Osteocyte (in vitro differentiated cells): ENCODE data around the gene TDRKH. TPM values are rescaled to one million over a fixed set of nuclear protein-coding genes. Genes with fewer than 3 reads are reported as not detected.

Experiments used
- DNase-seq: peaks from one replicate; pipeline ENCODE4 v3.0.0; 2021; ENCODE audit warnings: mixed read lengths; ENCODE audit not compliant: unreplicated experiment; ENCODE audit errors: extremely low spot score
- H3K27ac Mint-ChIP-seq: one replicate; pipeline ENCODE4 v1.8.0; 2021; ENCODE audit warnings: mild to moderate bottlenecking, mixed read lengths; ENCODE audit not compliant: unreplicated experiment
- H3K27me3 Mint-ChIP-seq: one replicate; pipeline ENCODE4 v1.8.0; 2021; ENCODE audit warnings: mixed read lengths; ENCODE audit not compliant: unreplicated experiment
- H3K36me3 Mint-ChIP-seq: one replicate; pipeline ENCODE4 v1.8.0; 2021; ENCODE audit warnings: mixed read lengths; ENCODE audit not compliant: unreplicated experiment
- H3K4me1 Mint-ChIP-seq: one replicate; pipeline ENCODE4 v1.8.0; 2021; ENCODE audit warnings: mixed read lengths; ENCODE audit not compliant: unreplicated experiment
- H3K4me3 Mint-ChIP-seq: one replicate; pipeline ENCODE4 v1.8.0; 2021; ENCODE audit warnings: mild to moderate bottlenecking, moderate library complexity, mixed read lengths; ENCODE audit not compliant: unreplicated experiment
- H3K9me3 Mint-ChIP-seq: one replicate; pipeline ENCODE4 v1.8.0; 2021; ENCODE audit warnings: mixed read lengths; ENCODE audit not compliant: unreplicated experiment
- CTCF ChIP-seq: fragments of 200-600 bp; sonication (generic); IDR thresholded peaks from 2 replicates; pipeline ENCODE4 v1.5.0; 2021; ENCODE audit warnings: antibody characterized with exemption, mild to moderate bottlenecking, moderate library complexity
- total RNA-seq: library from RNA; stranded (reverse); gene quantifications from 2 replicates; pipeline ENCODE4 v1.2.1, GENCODE V29; 2021

TDRKH gene
- total RNA-seq, 1 donor from 2014 or later = 3.6 TPM

GRCh38 chr1:151837884-151838221 is 47.6 kb upstream of the TDRKH start:
- H3K4me3 Mint-ChIP-seq = peak overlapping the region; percentile 43
- H3K36me3 Mint-ChIP-seq = no peaks in the 10 kb centered on the region
- no peaks in the 10 kb centered on the region for H3K9me3 Mint-ChIP-seq
- H3K4me1 Mint-ChIP-seq = peaks cover 12% of the 10 kb centered on the region
- no peak overlapping the region for H3K27ac Mint-ChIP-seq
- peaks cover 67% of the 10 kb centered on the region for H3K27me3 Mint-ChIP-seq
- no peak for DNase-seq
- no peak for TF ChIP-seq CTCF

GRCh38 chr1:151837197-151837596 is 46.9 kb upstream of the TDRKH start:
- H3K4me1 Mint-ChIP-seq = peaks cover 12% of the 10 kb centered on the region
- peaks cover 67% of the 10 kb centered on the region for H3K27me3 Mint-ChIP-seq
- peak overlapping the region; percentile 43 for H3K4me3 Mint-ChIP-seq
- no peak for DNase-seq
- H3K36me3 Mint-ChIP-seq = no peaks in the 10 kb centered on the region
- no peaks in the 10 kb centered on the region for H3K9me3 Mint-ChIP-seq
- TF ChIP-seq CTCF = no peak
- no peak overlapping the region for H3K27ac Mint-ChIP-seq

- no peak for DNase-seq
- Mint-ChIP-seq H3K27me3 (peaks cover 52% of the 10 kb centered on the region), H3K4me3 (no peak overlapping the region), H3K27ac (no peak overlapping the region), H3K9me3 (no peaks in the 10 kb centered on the region), H3K4me1 (peaks cover 12% of the 10 kb centered on the region), H3K36me3 (no peaks in the 10 kb centered on the region)
- TF ChIP-seq CTCF = no peak
Measured at GRCh38 chr1:151835596-151835995, 45.3 kb upstream of the TDRKH start.

DNA sequence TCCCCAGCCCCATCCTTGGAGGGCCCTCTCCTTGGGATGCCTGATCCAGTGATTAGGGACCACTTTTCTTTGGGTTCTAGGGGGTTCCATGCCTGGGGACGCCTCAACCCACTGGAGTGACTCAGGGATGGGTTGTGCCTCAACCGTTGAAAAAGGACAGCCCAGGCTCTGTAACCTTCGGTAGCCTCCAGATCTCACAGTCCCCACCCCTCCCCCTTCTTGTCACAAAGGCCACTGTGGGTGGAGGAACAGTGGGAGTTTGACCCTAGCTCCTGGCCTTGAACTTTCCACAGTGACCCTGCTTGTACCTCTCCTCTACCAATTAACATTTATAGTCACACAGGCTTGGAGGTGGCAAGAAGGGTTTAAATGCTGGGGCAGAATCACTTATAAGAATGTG is 43.9 kb upstream of the TDRKH start:
- H3K27me3 Mint-ChIP-seq = peaks cover 44% of the 10 kb centered on the region
- H3K4me1 Mint-ChIP-seq = peaks cover 12% of the 10 kb centered on the region
- no peak overlapping the region for H3K4me3 Mint-ChIP-seq
- no peak for DNase-seq
- H3K27ac Mint-ChIP-seq = no peak overlapping the region
- H3K36me3 Mint-ChIP-seq = no peaks in the 10 kb centered on the region
- TF ChIP-seq CTCF = no peak
- no peaks in the 10 kb centered on the region for H3K9me3 Mint-ChIP-seq

- Mint-ChIP-seq H3K4me3 (no peak overlapping the region), H3K9me3 (no peaks in the 10 kb centered on the region), H3K27ac (no peak overlapping the region), H3K4me1 (peaks cover 12% of the 10 kb centered on the region), H3K27me3 (peaks cover 43% of the 10 kb centered on the region), H3K36me3 (no peaks in the 10 kb centered on the region)
- no peak for DNase-seq
- no peak for TF ChIP-seq CTCF
Measured at GRCh38 chr1:151833172-151833900, 43.0 kb upstream of the TDRKH start.
